ENCODE results near the gene LNX1.

DNA sequence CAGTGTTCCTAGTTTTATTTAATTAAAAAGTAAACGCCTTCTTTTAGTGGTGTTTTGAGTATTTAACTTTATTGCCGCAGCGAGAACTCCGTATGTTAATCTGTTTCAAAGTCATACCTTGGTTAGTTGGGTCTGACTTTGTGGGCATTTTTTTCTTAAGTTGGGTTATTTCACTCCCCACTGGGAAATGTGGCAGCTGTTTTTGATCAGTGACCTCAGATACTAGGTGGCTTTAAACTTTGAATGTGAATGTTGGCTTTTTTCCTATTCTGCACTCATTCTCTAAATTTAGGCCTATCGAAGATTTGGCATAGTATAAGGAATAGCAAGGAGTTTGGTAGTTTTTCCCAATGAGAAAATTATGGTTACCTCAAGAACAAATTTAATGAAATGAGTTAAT is 127.9 kb downstream of the LNX1 start:
- TF ChIP-seq, protein P1, sequence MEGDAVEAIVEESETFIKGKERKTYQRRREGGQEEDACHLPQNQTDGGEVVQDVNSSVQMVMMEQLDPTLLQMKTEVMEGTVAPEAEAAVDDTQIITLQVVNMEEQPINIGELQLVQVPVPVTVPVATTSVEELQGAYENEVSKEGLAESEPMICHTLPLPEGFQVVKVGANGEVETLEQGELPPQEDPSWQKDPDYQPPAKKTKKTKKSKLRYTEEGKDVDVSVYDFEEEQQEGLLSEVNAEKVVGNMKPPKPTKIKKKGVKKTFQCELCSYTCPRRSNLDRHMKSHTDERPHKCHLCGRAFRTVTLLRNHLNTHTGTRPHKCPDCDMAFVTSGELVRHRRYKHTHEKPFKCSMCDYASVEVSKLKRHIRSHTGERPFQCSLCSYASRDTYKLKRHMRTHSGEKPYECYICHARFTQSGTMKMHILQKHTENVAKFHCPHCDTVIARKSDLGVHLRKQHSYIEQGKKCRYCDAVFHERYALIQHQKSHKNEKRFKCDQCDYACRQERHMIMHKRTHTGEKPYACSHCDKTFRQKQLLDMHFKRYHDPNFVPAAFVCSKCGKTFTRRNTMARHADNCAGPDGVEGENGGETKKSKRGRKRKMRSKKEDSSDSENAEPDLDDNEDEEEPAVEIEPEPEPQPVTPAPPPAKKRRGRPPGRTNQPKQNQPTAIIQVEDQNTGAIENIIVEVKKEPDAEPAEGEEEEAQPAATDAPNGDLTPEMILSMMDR (IDR thresholded peaks at IDR 0.05; ENCODE audit: low read depth, low read length) = no peak
- no peak for TF ChIP-seq MYC (IDR thresholded peaks at IDR 0.05; ENCODE audit: low read depth, low read length)
- TF ChIP-seq POLR2A (IDR thresholded peaks at IDR 0.05; ENCODE audit: extremely low read depth, insufficient read length) = no peak

All from NB4 (cell line).